H9 (cell line): ENCODE results near the gene RNU6-9. TPM values are rescaled to one million over a fixed set of nuclear protein-coding genes. Genes with fewer than 3 reads are reported as not detected.

Experiments used
- DNase-seq: peaks from one replicate; pipeline ENCODE4 v3.0.0-alpha.2; 2017
- H2AFZ ChIP-seq: one replicate; pipeline ENCODE4 v1.6.1; 2013; ENCODE audit warnings: mild to moderate bottlenecking, low read length, control low read depth, moderate library complexity
- H2AK5ac ChIP-seq: 2 replicates; pipeline ENCODE4 v1.6.1; 2013; ENCODE audit warnings: low read length, control low read depth, mixed read lengths; ENCODE audit not compliant: insufficient read length
- H2BK120ac ChIP-seq: one replicate; pipeline ENCODE4 v1.6.1; 2013; ENCODE audit warnings: low read depth, mild to moderate bottlenecking, low read length, control low read depth, inconsistent platforms; ENCODE audit not compliant: poor library complexity, severe bottlenecking
- H2BK12ac ChIP-seq: 2 replicates; pipeline ENCODE4 v1.6.1; 2013; ENCODE audit warnings: low read length, control low read depth, mixed read lengths, low read depth; ENCODE audit not compliant: insufficient read length
- H2BK15ac ChIP-seq: 2 replicates; pipeline ENCODE4 v1.6.1; 2013; ENCODE audit warnings: low read depth, low read length, control low read depth
- H2BK20ac ChIP-seq: one replicate; pipeline ENCODE4 v1.6.1; 2013; ENCODE audit warnings: low read depth, mild to moderate bottlenecking, low read length, control low read depth, inconsistent platforms; ENCODE audit not compliant: poor library complexity, severe bottlenecking
- H2BK5ac ChIP-seq: 2 replicates; pipeline ENCODE4 v1.6.1; 2013; ENCODE audit warnings: low read length, control low read depth, mixed read lengths; ENCODE audit not compliant: insufficient read length
- H3K14ac ChIP-seq: 2 replicates; pipeline ENCODE4 v1.6.1; 2013; ENCODE audit warnings: low read length, control low read depth; ENCODE audit not compliant: insufficient read depth
- H3K18ac ChIP-seq: 2 replicates; pipeline ENCODE4 v1.6.1; 2013; ENCODE audit warnings: low read depth, mild to moderate bottlenecking, mixed read lengths, low read length, control low read depth; ENCODE audit not compliant: insufficient read length
- H3K23ac ChIP-seq: 2 replicates; pipeline ENCODE4 v1.6.1; 2013; ENCODE audit warnings: low read length, control low read depth, mixed read lengths, low read depth; ENCODE audit not compliant: insufficient read length
- H3K23me2 ChIP-seq: 2 replicates; pipeline ENCODE4 v1.6.1; 2013; ENCODE audit warnings: low read depth, mild to moderate bottlenecking, mixed read lengths, low read length, control low read depth; ENCODE audit not compliant: insufficient read length, poor library complexity, severe bottlenecking
- H3K27ac ChIP-seq: 2 replicates; pipeline ENCODE4 v1.5.1; 2013; ENCODE audit warnings: low read length, control low read depth, mixed read lengths, low read depth; ENCODE audit not compliant: insufficient read length
- H3K27me3 ChIP-seq: 2 replicates; pipeline ENCODE4 v1.6.1; 2013; ENCODE audit warnings: low read length, control low read depth, inconsistent platforms; ENCODE audit not compliant: insufficient read depth
- H3K4ac ChIP-seq: 2 replicates; pipeline ENCODE4 v1.6.1; 2013; ENCODE audit warnings: low read depth, mild to moderate bottlenecking, control low read depth, inconsistent platforms, low read length, moderate library complexity
- H3K4me1 ChIP-seq: 2 replicates; pipeline ENCODE4 v1.6.1; 2013; ENCODE audit warnings: low read length, control low read depth, inconsistent platforms; ENCODE audit not compliant: insufficient read depth
- H3K4me2 ChIP-seq: 2 replicates; pipeline ENCODE4 v1.6.1; 2013; ENCODE audit warnings: low read length, control low read depth, mixed read lengths; ENCODE audit not compliant: insufficient read length, insufficient read depth
- H3K56ac ChIP-seq: 2 replicates; pipeline ENCODE4 v1.6.1; 2013; ENCODE audit warnings: low read depth, mild to moderate bottlenecking, mixed read lengths, low read length, control low read depth; ENCODE audit not compliant: insufficient read length
- H3K79me1 ChIP-seq: 2 replicates; pipeline ENCODE4 v1.6.1; 2013; ENCODE audit warnings: low read depth, mild to moderate bottlenecking, moderate library complexity, low read length, control low read depth, inconsistent platforms; ENCODE audit not compliant: insufficient read depth, poor library complexity, severe bottlenecking
- H3K79me2 ChIP-seq: 2 replicates; pipeline ENCODE4 v1.6.1; 2013; ENCODE audit warnings: low read length, control low read depth, inconsistent platforms; ENCODE audit not compliant: insufficient read depth
- H3K9ac ChIP-seq: 2 replicates; pipeline ENCODE4 v1.6.1; 2013; ENCODE audit warnings: low read length, control low read depth, mixed read lengths; ENCODE audit not compliant: insufficient read length; ENCODE audit errors: extremely low read depth
- H3K9me3 ChIP-seq: one replicate; pipeline ENCODE4 v1.6.1; 2013; ENCODE audit warnings: low read depth, low read length, inconsistent platforms; ENCODE audit not compliant: control insufficient read depth
- H3T11ph ChIP-seq: one replicate; pipeline ENCODE4 v1.6.1; 2013; ENCODE audit warnings: mild to moderate bottlenecking, low read length, control low read depth, inconsistent platforms
- H4K20me1 ChIP-seq: one replicate; pipeline ENCODE4 v1.6.1; 2013; ENCODE audit not compliant: control insufficient read depth, insufficient read length, insufficient read depth
- H4K5ac ChIP-seq: 2 replicates; pipeline ENCODE4 v1.6.1; 2013; ENCODE audit warnings: low read depth, mild to moderate bottlenecking, mixed read lengths, low read length, control low read depth; ENCODE audit not compliant: insufficient read length
- H4K8ac ChIP-seq: replicated peaks from 2 replicates; pipeline ENCODE4 v1.6.1; 2013; ENCODE audit warnings: low read length, control low read depth, mixed read lengths, low read depth; ENCODE audit not compliant: insufficient read length
- H4K91ac ChIP-seq: 2 replicates; pipeline ENCODE4 v1.6.1; 2013; ENCODE audit warnings: low read depth, mild to moderate bottlenecking, moderate library complexity, mixed read lengths, low read length, control low read depth; ENCODE audit not compliant: insufficient read length
- H3K27ac Mint-ChIP-seq, 3 experiments: 2 replicates in 2 of 3; 3 replicates in 1 of 3; pipeline ENCODE4 v1.8.0; 2020 to 2021; ENCODE audit warnings: mixed read lengths in 3 of 3, mild to moderate bottlenecking in 1 of 3, moderate library complexity in 1 of 3
- H3K27me3 Mint-ChIP-seq: 2 replicates; pipeline ENCODE4 v1.8.0; 2021; ENCODE audit warnings: low read depth, mild to moderate bottlenecking, moderate library complexity, mixed read lengths
- H3K36me3 Mint-ChIP-seq, 3 experiments: 2 replicates in 2 of 3; 3 replicates in 1 of 3; pipeline ENCODE4 v1.8.0; 2020 to 2021; ENCODE audit warnings: low read depth in 3 of 3, mixed read lengths in 3 of 3; ENCODE audit not compliant: insufficient read depth in 1 of 3
- H3K4me1 Mint-ChIP-seq, 2 experiments: 2 replicates each; pipeline ENCODE4 v1.8.0; 2020; ENCODE audit warnings: mixed read lengths in 2 of 2
- H3K4me3 Mint-ChIP-seq, 2 experiments: 2 replicates in 1 of 2; 3 replicates in 1 of 2; pipeline ENCODE4 v1.8.0; 2020 to 2021; ENCODE audit warnings: mild to moderate bottlenecking in 2 of 2, mixed read lengths in 2 of 2, moderate library complexity in 1 of 2
- H3K9me3 Mint-ChIP-seq, 2 experiments: 2 replicates in 1 of 2; 3 replicates in 1 of 2; pipeline ENCODE4 v1.8.0; 2020; ENCODE audit warnings: mild to moderate bottlenecking in 2 of 2, mixed read lengths in 2 of 2, moderate library complexity in 1 of 2
- CTCF ChIP-seq: fragments of 200-600 bp; sonication (generic); conservative IDR thresholded peaks from 3 replicates; pipeline ENCODE4 v1.8.0; 2021; ENCODE audit warnings: antibody characterized with exemption, mild to moderate bottlenecking
- WGBS: extraction: QIAGEN DNeasy Blood & Tissue Kit; methylation state at CpG from one replicate; pipeline ENCODE4 v1.1.7; 2013; ENCODE audit warnings: missing lambda C conversion rate, low lambda C conversion rate, mixed read lengths; ENCODE audit not compliant: insufficient read length; ENCODE audit errors: extremely low coverage; 5-methylcytosine and 5-hydroxymethylcytosine counted together
- total RNA-seq: library from RNA; stranded (reverse); gene quantifications from 2 replicates; pipeline ENCODE4 v1.2.1, GENCODE V29; 2021

Gene RNU6-9
- total RNA-seq, 1 experiment from 2014 or later: not detected

GRCh38 chr19:885536-886224 is 7.6 kb upstream of the RNU6-9 start:
- H3K4me1 Mint-ChIP-seq: no peaks in the 10 kb centered on the region
- no peak for TF ChIP-seq CTCF
- DNase-seq: no peak
- Histone ChIP-seq H3K27me3 (no peaks in the 10 kb centered on the region), H3T11ph (no peak overlapping the region), H3K23ac (no peak overlapping the region), H2BK12ac (no peak overlapping the region), H2AK5ac (no peak overlapping the region), H3K9me3 (no peaks in the 10 kb centered on the region), H2AFZ (no peak overlapping the region), H3K14ac (no peak overlapping the region), H3K9ac (no peak overlapping the region), H3K18ac (no peak overlapping the region), H4K91ac (no peak overlapping the region), H2BK20ac (no peak overlapping the region), H3K4me2 (no peak overlapping the region), H3K4ac (no peak overlapping the region), H4K20me1 (peaks cover 2% of the 10 kb centered on the region), H2BK5ac (no peak overlapping the region), H3K79me2 (no peaks in the 10 kb centered on the region), H3K56ac (no peak overlapping the region), H3K79me1 (no peaks in the 10 kb centered on the region), H4K5ac (no peak overlapping the region), H3K4me1 (no peaks in the 10 kb centered on the region), H2BK15ac (no peak overlapping the region), H4K8ac (no peak overlapping the region), H3K23me2 (no peaks in the 10 kb centered on the region), H2BK120ac (no peak overlapping the region), H3K27ac (no peak overlapping the region)
- H3K9me3 Mint-ChIP-seq: no peaks in the 10 kb centered on the region
- no CpG with 5 or more reads among the region's 64 CpGs for WGBS
- H3K4me3 Mint-ChIP-seq: no peak overlapping the region
- no peak overlapping the region for H3K27ac Mint-ChIP-seq
- H3K36me3 Mint-ChIP-seq: peaks cover 16 to 65% (median 53%) of the 10 kb centered on the region in 3 experiments
- H3K27me3 Mint-ChIP-seq: no peaks in the 10 kb centered on the region
